GM12864 (cell line): ENCODE data around the gene MRPL27.
"Not testable (repeated sequence)": the region's sequence is repeated elsewhere in the genome, so short reads cannot be mapped to it uniquely, and the experiment has no call there.

ENCODE experiments used
- DNase-seq: peaks from one replicate; pipeline ENCODE4 v3.0.0-alpha.2; 2011; ENCODE audit warnings: low read depth
- H3K4me3 ChIP-seq: 2 replicates; pipeline ENCODE4 v1.5.1; 2011; ENCODE audit warnings: mild to moderate bottlenecking, low read depth, low read length, control low read depth
- CTCF ChIP-seq: IDR thresholded peaks from 2 replicates; pipeline ENCODE4 v1.5.1; 2011; ENCODE audit warnings: low read depth, mild to moderate bottlenecking, moderate library complexity, low read length, control low read depth, inconsistent platforms; ENCODE audit errors: missing control alignments

Gene MRPL27

GRCh38 chr17:50372758-50373556, at the start of gene MRPL27, which contains the start of gene EME1:
Gene MRPL27, minus strand, starts transcription at chr17:50373184. Its CDS starts 14 bp downstream, at chr17:50373170.
Gene EME1, plus strand, starts transcription at chr17:50373229. Its CDS starts 1,980 bp downstream, at chr17:50375209.
- DNase-seq = peak; percentile 83
- TF ChIP-seq CTCF = no peak
- H3K4me3 ChIP-seq = peak within 1 kb of the TSS; percentile 73

- no peak overlapping the region for H3K4me3 ChIP-seq
- TF ChIP-seq CTCF = no peak
- DNase-seq = no peak
Observed at GRCh38 chr17:50422738-50423137, 49.8 kb upstream of the MRPL27 start.

- DNase-seq = no peak
- TF ChIP-seq CTCF = no peak
- H3K4me3 ChIP-seq = peak overlapping the region; percentile 29; the same call in 1 of the 2 replicates
Observed at GRCh38 chr17:50421308-50422051, 48.5 kb upstream of the MRPL27 start.

GRCh38 chr17:50420419-50421112, 47.6 kb upstream of the MRPL27 start:
- no peak for DNase-seq
- no peak for TF ChIP-seq CTCF
- no peak overlapping the region for H3K4me3 ChIP-seq

- DNase-seq, H3K4me3 ChIP-seq: not testable (repeated sequence)
Observed at GRCh38 chr17:50419577-50419976, 46.6 kb upstream of the MRPL27 start.

- no peak for TF ChIP-seq CTCF
- no peak for DNase-seq
Observed at GRCh38 chr17:50414808-50415207, 41.8 kb upstream of the MRPL27 start.

GRCh38 chr17:50412188-50412732, 39.3 kb upstream of the MRPL27 start:
- no peak for DNase-seq
- H3K4me3 ChIP-seq = no peak overlapping the region
- no peak for TF ChIP-seq CTCF

More at GRCh38 chr17:50414808-50415207, 41.8 kb upstream of the MRPL27 start:
- H3K4me3 ChIP-seq = no peak overlapping the region
